GM18870 (cell line): ENCODE results near the gene MFSD12.
"Not testable (repeated sequence)": the region's sequence is repeated elsewhere in the genome, so short reads cannot be mapped to it uniquely, and the experiment has no call there.

ENCODE experiments used
- ATAC-seq: cut with Tn5 transposase; IDR thresholded peaks from one replicate; pipeline ENCODE4 v1.9.1; 2021; ENCODE audit warnings: moderate library complexity; ENCODE audit not compliant: unreplicated experiment

The MFSD12 gene

GRCh38 chr19:3510727-3511126 is 46.7 kb downstream of the MFSD12 start:
- ATAC-seq: no peak

- ATAC-seq: no peak
Observed at GRCh38 chr19:3509566-3509989, 47.8 kb downstream of the MFSD12 start.

GRCh38 chr19:3508771-3509535 is 48.4 kb downstream of the MFSD12 start:
- ATAC-seq: no peak

GRCh38 chr19:3508121-3508661 is 49.2 kb downstream of the MFSD12 start:
- not testable (repeated sequence) for ATAC-seq

GRCh38 chr19:3507371-3508120 is 49.8 kb downstream of the MFSD12 start:
- no peak for ATAC-seq

GRCh38 chr19:3506384-3507340 is 50.7 kb downstream of the MFSD12 start:
- ATAC-seq: no peak

GRCh38 chr19:3505598-3506383 is 51.6 kb downstream of the MFSD12 start, which contains the start of gene FZR1:
TSS of gene FZR1 (plus strand) at chr19:3506311. CDS start at chr19:3522990, 16,679 bp downstream.
- ATAC-seq: peak; percentile 71

- ATAC-seq: no peak
Observed at GRCh38 chr19:3504735-3505134, 52.7 kb downstream of the MFSD12 start.

GRCh38 chr19:3503036-3503572 is 54.3 kb downstream of the MFSD12 start:
- ATAC-seq: no peak

GRCh38 chr19:3501780-3502179 is 55.6 kb downstream of the MFSD12 start:
- no peak for ATAC-seq

GRCh38 chr19:3500429-3501101 is 56.8 kb downstream of the MFSD12 start, which contains the start of gene DOHH:
TSS of gene DOHH (minus strand) at chr19:3500674. CDS start at chr19:3496814, 3,860 bp downstream.
- peak; percentile 60 for ATAC-seq

- no peak for ATAC-seq
Observed at GRCh38 chr19:3499738-3500428, 57.5 kb downstream of the MFSD12 start.

- no peak for ATAC-seq
Observed at GRCh38 chr19:3497757-3498520, 59.4 kb downstream of the MFSD12 start.

GRCh38 chr19:3496392-3497273 is 60.8 kb downstream of the MFSD12 start:
- ATAC-seq: no peak

- no peak for ATAC-seq
Observed at GRCh38 chr19:3494559-3494958, 62.8 kb downstream of the MFSD12 start.
